ENCODE results near the gene PGM3.

PGM3 gene

GRCh38 chr6:83183082-83183828 lies 9.8 kb downstream of the PGM3 start:
- no peak for DNase-seq (ENCODE audit: low spot score)

- DNase-seq (ENCODE audit: low spot score) = no peak
Measured at GRCh38 chr6:83182114-83182513, 11.0 kb downstream of the PGM3 start.

- no peak for DNase-seq (ENCODE audit: low spot score)
Measured at GRCh38 chr6:83180426-83180950, 12.6 kb downstream of the PGM3 start.

DNA sequence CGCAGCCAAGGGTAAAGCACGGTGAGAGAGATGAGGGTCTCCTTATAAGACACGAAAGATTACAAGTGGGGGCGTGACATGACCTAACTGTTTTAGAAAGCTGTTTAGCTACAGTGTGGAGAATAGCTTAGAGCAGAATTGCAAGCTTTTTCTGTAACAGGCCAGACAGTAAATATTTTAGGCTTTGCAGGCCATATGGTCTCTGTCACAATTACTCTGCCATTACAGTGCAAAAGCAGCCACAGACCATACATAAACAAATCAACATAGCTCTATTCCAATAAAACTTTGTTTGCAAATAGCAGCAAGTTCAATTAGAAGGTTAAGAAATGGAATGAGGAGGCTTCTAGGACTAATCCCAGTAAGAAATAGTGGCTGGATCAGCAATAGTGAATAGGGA lies 16.8 kb downstream of the PGM3 start:
- no peak for DNase-seq (ENCODE audit: low spot score)

GRCh38 chr6:83169511-83169910 lies 23.6 kb downstream of the PGM3 start:
- no peak for DNase-seq (ENCODE audit: low spot score)

DNA sequence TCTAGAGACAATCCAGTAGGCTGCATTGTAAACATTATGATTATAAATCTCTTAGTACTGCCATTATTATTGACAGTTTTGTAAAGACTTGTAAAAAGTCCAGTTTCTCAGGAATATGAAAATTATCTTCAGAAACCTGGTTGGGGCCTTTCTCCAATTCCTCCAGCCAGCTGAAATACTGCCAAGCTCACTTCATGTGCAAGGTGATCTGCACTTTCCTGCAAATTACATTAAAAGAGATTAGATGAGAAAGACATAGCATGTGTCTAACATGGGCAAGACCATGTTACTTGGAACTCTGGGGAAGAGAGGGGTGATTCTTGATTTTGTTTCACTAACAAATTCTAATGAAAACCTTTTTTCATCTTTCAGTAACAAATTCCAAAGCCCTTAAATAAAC lies 24.0 kb downstream of the PGM3 start:
- DNase-seq (ENCODE audit: low spot score) = no peak

DNA sequence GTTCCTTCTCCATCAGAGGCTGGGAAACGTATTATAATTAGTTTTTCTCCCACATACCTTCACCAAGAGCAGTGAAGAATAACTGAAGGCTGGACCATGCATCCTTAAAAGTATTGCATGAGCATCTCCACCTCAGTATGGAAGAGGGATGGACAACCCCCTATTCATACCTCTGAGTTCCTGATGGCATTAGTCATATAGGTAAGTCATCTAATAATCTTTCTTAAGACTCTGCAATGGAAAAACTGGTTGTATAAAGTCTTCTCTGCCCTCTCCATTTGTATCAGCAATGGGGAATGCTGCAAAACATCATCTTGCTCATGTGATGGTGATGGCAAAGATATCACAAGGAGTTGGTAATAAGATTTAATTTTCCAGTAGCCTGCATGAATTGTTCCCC lies 24.5 kb downstream of the PGM3 start:
- no peak for DNase-seq (ENCODE audit: low spot score)

DNA sequence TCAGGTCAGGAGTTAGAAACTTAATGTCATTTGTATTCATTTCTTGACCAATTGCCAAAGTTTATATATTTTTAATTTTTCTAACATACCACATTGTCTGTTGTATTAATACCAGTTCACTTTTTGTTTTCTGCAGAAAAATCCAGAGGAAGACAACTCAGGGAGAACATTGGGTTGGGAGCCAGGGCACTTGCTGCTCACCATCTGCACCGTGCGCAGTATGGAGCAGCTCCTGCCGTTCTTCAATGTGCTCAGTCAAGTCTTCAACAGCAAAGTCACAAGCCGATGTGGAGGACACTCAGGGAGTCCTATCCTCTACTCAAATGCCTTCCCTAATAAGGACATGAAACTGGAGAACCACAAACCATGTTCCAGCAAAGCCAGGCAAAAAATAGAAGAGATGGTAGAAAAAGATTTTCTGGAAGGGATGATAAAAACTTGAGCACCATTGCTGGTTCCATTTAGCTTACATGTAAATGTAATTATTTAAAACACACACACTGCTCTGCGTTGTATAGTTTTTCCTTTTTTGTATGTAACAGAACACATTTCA lies 25.3 kb downstream of the PGM3 start:
- no peak for DNase-seq (ENCODE audit: low spot score)

- DNase-seq (ENCODE audit: low spot score) = no peak
Measured at GRCh38 chr6:83160167-83160566, 32.9 kb downstream of the PGM3 start.

GRCh38 chr6:83155794-83156193 lies 37.3 kb downstream of the PGM3 start:
- no peak for DNase-seq (ENCODE audit: low spot score)

DNA sequence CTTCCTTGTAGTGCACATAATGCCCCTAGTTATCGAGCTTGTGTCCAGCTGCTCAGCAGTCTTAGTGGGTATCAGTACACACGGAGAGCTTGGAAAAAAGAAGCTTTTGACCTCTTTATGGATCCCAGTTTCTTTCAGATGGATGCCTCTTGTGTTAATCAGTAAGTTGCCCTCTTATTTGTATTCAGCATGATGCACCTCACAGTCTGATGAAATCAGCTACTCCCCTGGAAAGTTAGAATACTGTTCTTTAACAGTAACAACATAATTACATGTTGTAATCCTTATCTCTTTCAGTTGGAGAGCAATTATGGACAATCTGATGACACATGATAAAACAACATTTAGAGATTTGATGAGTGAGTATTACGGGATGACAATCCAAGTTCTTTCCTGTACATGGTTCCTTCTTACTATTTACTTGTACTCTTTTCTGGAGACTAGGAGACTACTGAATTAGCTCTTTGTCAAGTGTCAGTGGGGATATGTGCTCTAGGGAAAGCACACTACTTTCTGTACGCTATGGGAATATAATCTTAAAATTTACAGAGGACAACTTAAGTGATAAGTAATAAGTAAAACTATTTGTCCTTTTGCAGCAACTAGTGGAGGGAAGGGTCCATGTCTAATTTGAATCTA lies 39.1 kb downstream of the PGM3 start:
- DNase-seq (ENCODE audit: low spot score) = no peak

GRCh38 chr6:83152913-83153312 lies 40.2 kb downstream of the PGM3 start:
- no peak for DNase-seq (ENCODE audit: low spot score)

- no peak for DNase-seq (ENCODE audit: low spot score)
Measured at GRCh38 chr6:83151114-83151513, 42.0 kb downstream of the PGM3 start.

DNA sequence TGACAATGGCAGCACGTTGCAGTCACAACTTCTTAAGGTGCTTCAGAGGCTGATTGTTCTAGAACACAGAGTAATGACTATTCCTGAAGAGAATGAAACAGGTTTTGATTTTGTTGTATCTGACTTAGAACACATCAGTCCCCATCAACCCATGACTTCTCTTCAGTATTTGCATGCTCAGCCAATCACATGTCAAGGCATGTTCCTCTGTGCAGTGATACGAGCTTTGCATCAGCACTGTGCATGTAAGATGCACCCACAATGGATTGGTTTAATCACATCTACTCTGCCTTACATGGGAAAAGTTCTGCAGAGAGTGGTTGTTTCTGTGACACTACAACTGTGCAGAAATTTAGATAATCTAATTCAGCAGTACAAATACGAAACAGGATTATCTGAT lies 54.3 kb downstream of the PGM3 start:
- no peak for DNase-seq (ENCODE audit: low spot score)

DNA sequence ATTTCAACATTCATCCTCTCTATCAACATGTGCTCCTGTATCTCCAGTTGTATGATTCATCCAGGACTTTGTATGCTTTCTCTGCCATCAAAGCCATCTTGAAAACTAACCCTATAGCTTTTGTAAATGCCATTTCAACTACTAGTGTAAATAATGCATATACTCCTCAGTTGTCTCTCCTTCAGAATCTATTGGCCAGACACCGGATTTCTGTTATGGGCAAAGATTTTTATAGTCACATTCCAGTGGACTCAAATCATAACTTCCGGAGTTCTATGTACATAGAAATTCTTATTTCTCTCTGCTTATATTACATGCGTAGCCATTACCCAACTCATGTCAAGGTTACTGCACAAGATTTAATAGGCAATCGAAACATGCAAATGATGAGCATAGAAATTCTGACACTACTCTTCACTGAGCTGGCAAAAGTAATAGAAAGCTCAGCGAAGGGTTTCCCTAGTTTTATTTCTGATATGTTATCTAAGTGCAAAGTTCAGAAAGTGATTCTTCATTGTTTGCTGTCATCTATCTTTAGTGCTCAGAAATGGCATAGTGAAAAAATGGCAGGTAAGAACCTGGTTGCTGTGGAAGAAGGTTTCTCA lies 54.8 kb downstream of the PGM3 start:
- no peak for DNase-seq (ENCODE audit: low spot score)

DNA sequence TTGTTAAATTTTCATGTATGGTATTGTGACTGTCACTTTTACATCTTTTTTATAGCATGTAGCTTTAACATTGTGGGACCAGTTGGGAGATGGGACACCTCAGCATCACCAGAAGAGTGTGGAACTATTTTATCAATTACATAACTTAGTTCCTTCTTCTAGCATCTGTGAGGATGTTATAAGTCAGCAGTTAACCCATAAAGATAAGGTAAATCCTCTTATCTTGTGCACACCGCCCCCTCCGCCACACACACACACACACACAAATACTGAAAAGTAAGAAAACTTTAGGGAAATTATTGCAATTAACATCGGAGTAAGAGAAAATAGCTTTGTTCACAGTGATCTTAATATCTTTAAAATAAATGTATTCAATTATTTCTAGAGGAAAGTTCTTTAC lies 60.9 kb downstream of the PGM3 start:
- no peak for DNase-seq (ENCODE audit: low spot score)

DNA sequence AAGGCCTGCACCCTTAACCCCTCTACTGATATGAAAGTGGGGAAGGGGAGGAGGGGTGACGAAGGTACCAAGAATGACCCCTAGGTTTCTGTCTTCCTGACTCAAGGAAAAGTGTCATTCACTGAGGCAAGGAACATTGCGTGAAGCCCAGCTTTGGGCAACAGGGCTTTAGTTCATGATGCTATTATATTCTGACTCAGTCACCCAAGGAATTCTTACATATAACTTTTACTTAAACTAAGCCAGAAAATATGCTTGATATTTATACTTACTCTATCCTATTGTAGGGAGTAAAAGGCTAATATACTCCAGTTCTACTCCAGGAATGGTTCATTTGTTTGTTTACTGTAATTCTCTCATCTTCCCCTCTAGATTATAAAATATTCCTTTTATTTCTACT lies 65.1 kb downstream of the PGM3 start:
- DNase-seq (ENCODE audit: low spot score) = no peak

- no peak for DNase-seq (ENCODE audit: low spot score)
Measured at GRCh38 chr6:83127258-83127657, 65.8 kb downstream of the PGM3 start.

DNA sequence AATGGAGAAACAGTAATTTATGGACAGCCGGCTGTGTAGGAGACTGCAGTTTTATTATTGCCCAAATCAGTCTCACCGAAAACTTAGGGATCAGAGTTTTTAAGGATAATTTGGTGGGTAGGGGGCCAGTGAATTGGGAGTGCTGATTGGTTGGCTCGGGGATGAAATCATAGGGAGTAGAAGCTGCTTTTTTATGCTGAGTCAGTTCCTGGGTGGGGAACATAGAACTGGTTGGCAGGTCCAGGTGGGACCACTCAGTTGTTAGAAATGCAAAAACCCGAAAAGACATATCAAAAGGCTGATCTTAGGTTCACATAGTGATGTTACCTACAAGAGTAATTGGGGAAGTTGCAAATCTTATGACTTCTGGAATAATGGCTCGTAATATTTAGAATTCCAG lies 66.3 kb downstream of the PGM3 start:
- no peak for DNase-seq (ENCODE audit: low spot score)

DNA sequence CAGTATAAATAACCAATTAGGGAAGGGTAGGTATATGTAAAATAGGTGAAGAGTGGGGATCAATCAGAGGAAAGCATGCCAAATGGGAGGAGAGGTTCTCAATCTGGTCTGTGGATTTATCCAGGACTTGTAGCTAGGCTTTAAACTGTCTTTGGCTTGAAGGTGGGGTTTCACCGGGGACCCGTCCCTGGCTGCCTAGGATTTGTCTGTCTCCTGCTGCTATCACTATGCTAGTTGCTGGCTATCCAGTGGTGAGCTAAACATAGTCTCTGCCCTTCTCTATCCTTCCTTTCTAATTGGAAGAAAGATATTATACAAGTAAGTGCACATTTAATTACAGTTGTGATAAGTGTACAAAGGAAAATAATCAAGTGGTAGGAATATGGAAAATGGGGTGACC lies 66.8 kb downstream of the PGM3 start:
- no peak for DNase-seq (ENCODE audit: low spot score)

DNA sequence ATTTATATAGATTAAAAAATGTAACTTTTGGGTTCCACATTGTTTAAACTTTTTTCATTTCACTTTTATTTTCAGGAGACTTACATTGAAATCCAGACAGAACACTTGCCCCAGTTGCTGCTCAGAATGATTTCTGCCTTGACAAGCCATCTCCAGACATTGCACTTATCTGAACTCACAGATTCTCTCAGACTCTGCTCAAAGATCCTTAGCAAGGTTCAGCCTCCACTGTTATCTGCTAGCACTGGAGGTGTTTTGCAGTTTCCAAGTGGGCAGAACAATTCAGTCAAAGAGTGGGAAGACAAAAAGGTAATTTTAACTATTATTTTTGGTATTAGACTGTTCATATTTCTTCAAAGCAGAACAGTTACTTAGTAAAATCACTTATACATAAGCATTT lies 67.6 kb downstream of the PGM3 start:
- no peak for DNase-seq (ENCODE audit: low spot score)

GRCh38 chr6:83124553-83124952 lies 68.5 kb downstream of the PGM3 start:
- no peak for DNase-seq (ENCODE audit: low spot score)

DNA sequence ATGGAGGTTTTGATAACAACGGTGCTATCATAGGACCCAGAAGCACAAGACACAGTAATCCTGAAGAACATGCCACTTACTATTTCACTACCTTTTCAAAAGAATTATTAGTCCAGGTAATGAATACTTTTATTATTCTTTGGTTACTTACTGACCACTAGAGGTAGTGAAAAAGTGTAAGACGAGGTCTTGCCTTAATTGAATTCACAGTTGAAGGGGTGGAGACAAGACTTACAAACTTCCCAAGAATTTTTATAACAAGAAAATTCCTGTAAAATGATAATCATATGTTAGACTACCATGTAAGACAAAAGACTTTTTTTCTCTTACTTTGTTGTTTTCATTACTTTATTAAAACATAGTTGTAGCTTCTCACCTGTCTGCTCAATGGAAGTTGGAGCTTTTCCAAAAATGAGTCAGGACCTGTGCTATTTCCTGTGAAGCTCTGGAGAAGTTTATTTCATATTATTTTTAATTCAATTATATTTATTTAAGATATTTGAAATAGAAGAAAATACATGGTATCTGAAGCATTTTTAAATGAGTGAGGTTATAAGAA lies 73.2 kb downstream of the PGM3 start:
- DNase-seq (ENCODE audit: low spot score) = no peak

Measured in SW480 (cell line).